Measurements from ENCODE around the gene YLPM1.

Gene YLPM1

DNA sequence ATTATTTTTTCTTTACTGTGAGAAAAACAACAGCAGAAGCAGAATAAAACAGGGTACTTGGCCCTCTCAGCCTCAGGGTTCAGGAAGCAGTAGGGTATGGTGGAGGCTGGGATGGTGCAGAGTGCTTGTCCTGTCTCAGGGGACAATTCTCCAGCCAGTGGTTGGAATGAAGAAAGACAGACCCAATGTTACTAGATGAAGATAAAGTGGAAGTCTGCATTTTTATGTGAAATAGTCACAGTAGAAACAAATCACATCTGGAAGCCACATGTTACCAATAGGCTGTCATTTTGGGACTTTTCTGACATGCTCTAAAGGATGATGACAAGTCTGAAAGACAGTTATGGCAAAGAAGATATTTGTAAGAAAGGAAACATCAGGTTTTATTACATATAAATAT lies 80.5 kb downstream of the YLPM1 start:
- no peak overlapping the region for H3K4me3 ChIP-seq
- intact Hi-C loops (cut with DNase I; ENCODE audit: low total_unique reads): no loop called here
- no peak overlapping the region for H3K27ac ChIP-seq
- H3K36me3 ChIP-seq: peaks cover 0 to 10% (median 0%) of the 10 kb centered on the region in 3 donors
- H3K27me3 ChIP-seq: no peaks in the 10 kb centered on the region
- H3K4me1 ChIP-seq: no peaks in the 10 kb centered on the region
- TF ChIP-seq, protein P1, sequence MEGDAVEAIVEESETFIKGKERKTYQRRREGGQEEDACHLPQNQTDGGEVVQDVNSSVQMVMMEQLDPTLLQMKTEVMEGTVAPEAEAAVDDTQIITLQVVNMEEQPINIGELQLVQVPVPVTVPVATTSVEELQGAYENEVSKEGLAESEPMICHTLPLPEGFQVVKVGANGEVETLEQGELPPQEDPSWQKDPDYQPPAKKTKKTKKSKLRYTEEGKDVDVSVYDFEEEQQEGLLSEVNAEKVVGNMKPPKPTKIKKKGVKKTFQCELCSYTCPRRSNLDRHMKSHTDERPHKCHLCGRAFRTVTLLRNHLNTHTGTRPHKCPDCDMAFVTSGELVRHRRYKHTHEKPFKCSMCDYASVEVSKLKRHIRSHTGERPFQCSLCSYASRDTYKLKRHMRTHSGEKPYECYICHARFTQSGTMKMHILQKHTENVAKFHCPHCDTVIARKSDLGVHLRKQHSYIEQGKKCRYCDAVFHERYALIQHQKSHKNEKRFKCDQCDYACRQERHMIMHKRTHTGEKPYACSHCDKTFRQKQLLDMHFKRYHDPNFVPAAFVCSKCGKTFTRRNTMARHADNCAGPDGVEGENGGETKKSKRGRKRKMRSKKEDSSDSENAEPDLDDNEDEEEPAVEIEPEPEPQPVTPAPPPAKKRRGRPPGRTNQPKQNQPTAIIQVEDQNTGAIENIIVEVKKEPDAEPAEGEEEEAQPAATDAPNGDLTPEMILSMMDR (IDR thresholded peaks at IDR 0.05): no peak
- no peaks in the 10 kb centered on the region for H3K9me3 ChIP-seq
- DNase-seq: no peak

- Histone ChIP-seq H3K27ac (no peak overlapping the region), H3K4me1 (no peaks in the 10 kb centered on the region), H3K27me3 (no peaks in the 10 kb centered on the region), H3K4me3 (no peak overlapping the region), H3K36me3 (peaks cover 0 to 2% (median 0%) of the 10 kb centered on the region in 3 donors), H3K9me3 (no peaks in the 10 kb centered on the region)
- intact Hi-C loops (cut with DNase I; ENCODE audit: low total_unique reads): no loop called here
- TF ChIP-seq, protein P1 (IDR thresholded peaks at IDR 0.05): no peak
- no peak for DNase-seq
Observed at GRCh38 chr14:74846168-74846567, 83.1 kb downstream of the YLPM1 start.

- TF ChIP-seq, protein P1 (IDR thresholded peaks at IDR 0.05): no peak
- Histone ChIP-seq H3K36me3 (no peaks in the 10 kb centered on the region), H3K9me3 (no peaks in the 10 kb centered on the region), H3K27ac (no peak overlapping the region), H3K27me3 (no peaks in the 10 kb centered on the region), H3K4me1 (no peaks in the 10 kb centered on the region), H3K4me3 (no peak overlapping the region)
- intact Hi-C loops (cut with DNase I; ENCODE audit: low total_unique reads): no loop called here
- DNase-seq: no peak
Observed at GRCh38 chr14:74846968-74847665, 84.0 kb downstream of the YLPM1 start.

- H3K4me3 ChIP-seq: no peak overlapping the region
- peaks cover 0 to 10% (median 4%) of the 10 kb centered on the region in 4 donors for H3K4me1 ChIP-seq
- H3K9me3 ChIP-seq: no peaks in the 10 kb centered on the region
- no peaks in the 10 kb centered on the region for H3K27me3 ChIP-seq
- DNase-seq: no peak
- no peaks in the 10 kb centered on the region for H3K36me3 ChIP-seq
- intact Hi-C loops (cut with DNase I; ENCODE audit: low total_unique reads): no loop called here
- TF ChIP-seq, protein P1 (IDR thresholded peaks at IDR 0.05): no peak
- H3K27ac ChIP-seq: no peak overlapping the region
Observed at GRCh38 chr14:74848768-74849167, 85.7 kb downstream of the YLPM1 start.

DNA sequence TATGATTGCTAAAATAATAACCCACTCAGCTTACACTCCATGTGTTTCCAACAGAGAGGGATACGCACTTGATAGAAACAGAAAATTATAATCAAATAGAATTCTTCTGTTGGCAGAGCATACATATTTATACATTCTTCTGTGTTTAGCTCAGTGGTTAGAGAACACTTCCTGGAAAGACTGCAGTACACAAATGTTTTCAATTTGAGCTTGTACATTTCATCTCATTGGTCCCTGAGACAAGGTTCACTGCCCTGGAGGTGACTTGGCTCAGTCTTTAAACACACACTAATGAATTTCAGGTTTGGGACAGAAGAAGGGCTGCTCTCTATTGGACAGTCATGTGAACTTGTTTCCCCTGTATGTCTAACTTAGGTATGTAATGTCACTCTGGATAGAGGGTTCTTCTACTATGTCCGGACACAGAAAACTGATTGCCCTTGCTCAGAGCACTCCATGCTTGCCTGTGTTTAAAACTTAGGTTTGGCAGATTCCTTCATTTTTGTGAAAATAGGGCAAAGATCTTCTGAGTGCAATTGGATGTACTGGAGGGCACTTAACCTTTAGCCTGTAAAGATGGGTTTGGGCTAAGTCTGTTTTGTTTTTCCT lies 89.9 kb downstream of the YLPM1 start:
- TF ChIP-seq, protein P1 (IDR thresholded peaks at IDR 0.05): no peak
- no peak for DNase-seq

More for the DNA sequence above, 89.9 kb downstream of the YLPM1 start:
- Histone ChIP-seq H3K4me3 (no peak overlapping the region), H3K4me1 (peaks cover 0 to 10% (median 4%) of the 10 kb centered on the region in 4 donors), H3K27me3 (peaks cover 0 to 5% of the 10 kb centered on the region in 2 donors), H3K36me3 (no peaks in the 10 kb centered on the region), H3K9me3 (no peaks in the 10 kb centered on the region), H3K27ac (no peak overlapping the region)
- intact Hi-C loops (cut with DNase I; ENCODE audit: low total_unique reads): no loop called here
